ENCODE data around the gene SBK1.

GRCh38 chr16:28308794-28309584, 16.7 kb downstream of the SBK1 start:
- TF ChIP-seq CEBPB (IDR thresholded peaks at IDR 0.05) (no peak), MAZ (IDR thresholded peaks at IDR 0.05; ENCODE audit: borderline replicate concordance, low read depth, low read length) (no peak), SREBF2 (IDR thresholded peaks at IDR 0.05) (no peak), CTCF (IDR thresholded peaks at IDR 0.05) (no peak), KDM1A (IDR thresholded peaks at IDR 0.05; ENCODE audit: low read depth) (no peak), SMC3 (IDR thresholded peaks at IDR 0.05) (no peak)
